ENCODE results near the gene NF1.

- TF ChIP-seq POLR2AphosphoS5 (IDR thresholded peaks at IDR 0.05; ENCODE audit: borderline replicate concordance, low read depth, low read length) (no peak; the same call in 1 of the 2 replicates), EZH2 (IDR thresholded peaks at IDR 0.05) (no peak), FOXP2 (optimal IDR thresholded peaks at IDR 0.05; ENCODE audit: control extremely low read depth, extremely low read length, insufficient read depth) (no peak)
Observed at GRCh38 chr17:31313982-31314781, 219.4 kb downstream of the NF1 start, which contains the start of gene EVI2B.

Measured in SK-N-MC (cell line).